GM23338 (cell line): ENCODE data around the gene USP10. TPM values are rescaled to one million over a fixed set of nuclear protein-coding genes. Genes with fewer than 3 reads are reported as not detected.

ENCODE experiments used
- ATAC-seq: fragments of 200-7000 bp; cut with Tn5 transposase; 3 replicates; pipeline ENCODE4 v1.9.1; 2020
- DNase-seq: peaks from one replicate; pipeline ENCODE4 v3.0.0-alpha.2; 2015; ENCODE audit warnings: low spot score
- H2AFZ ChIP-seq: fragments of 200-600 bp; sonication (generic); 2 replicates; pipeline ENCODE4 v1.8.0; 2016; ENCODE audit warnings: antibody characterized with exemption, mild to moderate bottlenecking, moderate library complexity
- H3F3A ChIP-seq: fragments of 200-600 bp; sonication (generic); replicated peaks from 2 replicates; pipeline ENCODE4 v1.8.0; 2017; ENCODE audit warnings: antibody characterized with exemption, mixed run types, low read depth
- H3K27ac ChIP-seq: fragments of 200-600 bp; sonication (generic); 2 replicates; pipeline ENCODE4 v1.6.1; 2016; ENCODE audit warnings: low read depth
- H3K27me3 ChIP-seq: fragments of 200-600 bp; sonication (generic); 2 replicates; pipeline ENCODE4 v1.8.0; 2016; ENCODE audit warnings: mild to moderate bottlenecking, mixed run types, moderate library complexity; ENCODE audit not compliant: insufficient read depth
- H3K36me3 ChIP-seq: fragments of 200-600 bp; sonication (generic); 2 replicates; pipeline ENCODE4 v1.8.0; 2016; ENCODE audit warnings: mild to moderate bottlenecking; ENCODE audit not compliant: insufficient read depth
- H3K4me1 ChIP-seq: fragments of 200-600 bp; sonication (generic); 2 replicates; pipeline ENCODE4 v1.8.0; 2016; ENCODE audit warnings: mild to moderate bottlenecking, moderate library complexity; ENCODE audit not compliant: insufficient read depth
- H3K4me2 ChIP-seq: fragments of 200-600 bp; sonication (generic); 2 replicates; pipeline ENCODE4 v1.7.1; 2017; ENCODE audit warnings: mixed run types
- H3K4me3 ChIP-seq: fragments of 200-600 bp; sonication (generic); 2 replicates; pipeline ENCODE4 v1.6.1; 2016; ENCODE audit warnings: mixed run types
- H3K79me2 ChIP-seq: fragments of 200-600 bp; sonication (generic); replicated peaks from 2 replicates; pipeline ENCODE4 v1.8.0; 2017; ENCODE audit warnings: mild to moderate bottlenecking; ENCODE audit not compliant: insufficient read depth
- H3K9me2 ChIP-seq: fragments of 200-600 bp; sonication (generic); 2 replicates; pipeline ENCODE4 v1.8.0; 2017; ENCODE audit not compliant: insufficient read depth
- H4K20me1 ChIP-seq: fragments of 200-600 bp; sonication (generic); replicated peaks from 2 replicates; pipeline ENCODE4 v1.8.0; 2017; ENCODE audit warnings: mild to moderate bottlenecking; ENCODE audit not compliant: insufficient read depth
- H3K27ac Mint-ChIP-seq: 2 replicates; pipeline ENCODE4 v1.8.0; 2020; ENCODE audit warnings: inconsistent platforms, mild to moderate bottlenecking, moderate library complexity, mixed read lengths
- H3K27me3 Mint-ChIP-seq: 3 replicates; pipeline ENCODE4 v1.8.0; 2022; ENCODE audit warnings: low read depth, mild to moderate bottlenecking, moderate library complexity, mixed read lengths, inconsistent platforms; ENCODE audit not compliant: insufficient read depth, poor library complexity
- H3K36me3 Mint-ChIP-seq: 3 replicates; pipeline ENCODE4 v1.8.0; 2021; ENCODE audit warnings: low read depth, mild to moderate bottlenecking, inconsistent platforms, moderate library complexity, mixed read lengths
- H3K4me1 Mint-ChIP-seq: 3 replicates; pipeline ENCODE4 v1.8.0; 2020; ENCODE audit warnings: mild to moderate bottlenecking, inconsistent platforms, mixed read lengths
- H3K4me3 Mint-ChIP-seq: 3 replicates; pipeline ENCODE4 v1.8.0; 2021; ENCODE audit warnings: moderate library complexity, mild to moderate bottlenecking, inconsistent platforms, mixed read lengths
- H3K9me3 Mint-ChIP-seq: 3 replicates; pipeline ENCODE4 v1.8.0; 2020; ENCODE audit warnings: moderate library complexity, mild to moderate bottlenecking, inconsistent platforms, mixed read lengths
- CREB1 ChIP-seq: fragments of 250-450 bp; sonication (Bioruptor Pico); IDR thresholded peaks from 2 replicates; pipeline ENCODE4 v1.5.0; 2020; ENCODE audit warnings: low read depth, mild to moderate bottlenecking, moderate library complexity
- EZH2 ChIP-seq: fragments of 200-600 bp; sonication (generic); IDR thresholded peaks from one replicate; pipeline ENCODE4 v1.8.0; 2017; ENCODE audit warnings: antibody characterized with exemption, mild to moderate bottlenecking, low read depth; ENCODE audit not compliant: unreplicated experiment
- EZH2phosphoT487 ChIP-seq: fragments of 200-600 bp; sonication (generic); IDR thresholded peaks from one replicate; pipeline ENCODE4 v1.8.1; 2018; ENCODE audit warnings: antibody characterized with exemption; ENCODE audit not compliant: unreplicated experiment
- JUNB ChIP-seq: IDR thresholded peaks from one replicate; pipeline ENCODE4 v1.6.1; 2016; ENCODE audit warnings: antibody characterized with exemption; ENCODE audit not compliant: unreplicated experiment
- NANOG ChIP-seq: IDR thresholded peaks from 2 replicates; pipeline ENCODE4 v1.6.1; 2016; ENCODE audit warnings: antibody characterized with exemption, borderline replicate concordance
- POLR2AphosphoS5 ChIP-seq: IDR thresholded peaks from 2 replicates; pipeline ENCODE4 v1.6.1; 2016; ENCODE audit warnings: antibody characterized with exemption, low read depth
- STAT1 ChIP-seq: IDR thresholded peaks from one replicate; pipeline ENCODE4 v1.6.1; 2016; ENCODE audit warnings: antibody characterized with exemption; ENCODE audit not compliant: unreplicated experiment
- ZNF114 ChIP-seq: fragments of 250-450 bp; sonication (Bioruptor Pico); IDR thresholded peaks from 2 replicates; pipeline ENCODE4 v1.5.0; 2020; ENCODE audit warnings: mild to moderate bottlenecking, moderate library complexity
- ZNF331 ChIP-seq: fragments of 250-450 bp; sonication (Bioruptor Pico); IDR thresholded peaks from 2 replicates; pipeline ENCODE4 v1.5.0; 2020; ENCODE audit warnings: low read depth, mild to moderate bottlenecking, moderate library complexity
- polyA plus RNA-seq: library from polyadenylated mRNA; unstranded; fragments of >200 nt; fragmentation: Nextera tagmentation; extraction: Ambion mirVana; gene quantifications from 2 replicates; pipeline ENCODE4 v1.2.1, GENCODE V29; 2016
- total RNA-seq: library from RNA; depleted of rRNA; stranded (reverse); fragments of >200 nt; shearing (Covaris generic); gene quantifications from 2 replicates; pipeline ENCODE4 v1.2.3, GENCODE V29; 2014
- TF ChIP-seq, protein P1 (sequence below), 2 experiments: fragments of 200-600 bp in 1 of 2; sonication (generic) in 1 of 2; conservative IDR thresholded peaks; 2 replicates each; pipeline versions ENCODE4 v1.5.1 to v1.6.1; 2016 to 2017; ENCODE audit warnings: antibody characterized with exemption in 2 of 2, low read depth in 2 of 2, mild to moderate bottlenecking in 2 of 2, moderate library complexity in 1 of 2
- TF ChIP-seq, protein P2 (sequence below): fragments of 250-450 bp; sonication (Bioruptor Pico); IDR thresholded peaks from 2 replicates; pipeline ENCODE4 v1.5.0; 2020; ENCODE audit warnings: mild to moderate bottlenecking, moderate library complexity
- TF ChIP-seq, protein P3 (sequence below): IDR thresholded peaks from one replicate; pipeline ENCODE4 v1.6.1; 2018; ENCODE audit warnings: antibody characterized with exemption; ENCODE audit not compliant: unreplicated experiment
- TF ChIP-seq, protein P4 (sequence below): IDR thresholded peaks from 2 replicates; pipeline ENCODE4 v1.6.1; 2016; ENCODE audit warnings: antibody characterized with exemption

Gene USP10
- total and polyA plus RNA-seq, 2 experiments from 2014 or later, result 158 to 194 TPM

DNA sequence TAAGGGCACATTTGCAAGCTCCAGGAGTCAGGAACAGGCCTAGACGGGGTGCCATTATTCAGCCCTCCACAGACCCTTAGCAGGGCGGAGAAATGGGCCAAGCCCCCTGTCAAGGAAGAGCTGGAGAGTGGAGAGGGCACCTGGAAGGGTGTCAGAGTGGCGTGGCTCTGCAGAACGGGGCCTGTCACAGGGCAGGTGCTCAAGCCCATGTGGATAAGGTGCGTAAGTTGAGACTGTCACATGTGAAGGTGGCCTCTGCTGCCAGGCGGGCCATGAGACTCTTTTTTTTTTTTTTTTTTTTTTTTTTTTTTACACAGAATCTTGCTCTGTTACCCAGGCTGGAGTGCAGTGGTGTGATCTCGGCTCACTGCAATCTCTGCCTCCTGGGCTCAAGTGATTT lies 108.0 kb downstream of the USP10 start:
- H3K4me1 ChIP-seq, result no peaks in the 10 kb centered on the region
- Mint-ChIP-seq H3K9me3 (peaks cover 2% of the 10 kb centered on the region; the same call in 1 of the 3 replicates), H3K4me3 (no peak overlapping the region), H3K36me3 (no peaks in the 10 kb centered on the region), H3K4me1 (peaks cover 4% of the 10 kb centered on the region; the same call in 1 of the 3 replicates), H3K27ac (no peak overlapping the region), H3K27me3 (peaks cover 5% of the 10 kb centered on the region)
- H3K79me2 ChIP-seq, result no peaks in the 10 kb centered on the region
- no peaks in the 10 kb centered on the region for H3K27me3 ChIP-seq
- no peak for TF ChIP-seq ZNF114 (CRISPR knock-in tag)
- no peak for TF ChIP-seq EZH2phosphoT487
- TF ChIP-seq STAT1, result no peak
- no peak for TF ChIP-seq NANOG
- TF ChIP-seq EZH2, result no peak
- TF ChIP-seq, protein P1, sequence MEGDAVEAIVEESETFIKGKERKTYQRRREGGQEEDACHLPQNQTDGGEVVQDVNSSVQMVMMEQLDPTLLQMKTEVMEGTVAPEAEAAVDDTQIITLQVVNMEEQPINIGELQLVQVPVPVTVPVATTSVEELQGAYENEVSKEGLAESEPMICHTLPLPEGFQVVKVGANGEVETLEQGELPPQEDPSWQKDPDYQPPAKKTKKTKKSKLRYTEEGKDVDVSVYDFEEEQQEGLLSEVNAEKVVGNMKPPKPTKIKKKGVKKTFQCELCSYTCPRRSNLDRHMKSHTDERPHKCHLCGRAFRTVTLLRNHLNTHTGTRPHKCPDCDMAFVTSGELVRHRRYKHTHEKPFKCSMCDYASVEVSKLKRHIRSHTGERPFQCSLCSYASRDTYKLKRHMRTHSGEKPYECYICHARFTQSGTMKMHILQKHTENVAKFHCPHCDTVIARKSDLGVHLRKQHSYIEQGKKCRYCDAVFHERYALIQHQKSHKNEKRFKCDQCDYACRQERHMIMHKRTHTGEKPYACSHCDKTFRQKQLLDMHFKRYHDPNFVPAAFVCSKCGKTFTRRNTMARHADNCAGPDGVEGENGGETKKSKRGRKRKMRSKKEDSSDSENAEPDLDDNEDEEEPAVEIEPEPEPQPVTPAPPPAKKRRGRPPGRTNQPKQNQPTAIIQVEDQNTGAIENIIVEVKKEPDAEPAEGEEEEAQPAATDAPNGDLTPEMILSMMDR (conservative IDR thresholded peaks at IDR 0.05; ENCODE audit: low read depth in 2 of 2), result no peak
- TF ChIP-seq, protein P2, sequence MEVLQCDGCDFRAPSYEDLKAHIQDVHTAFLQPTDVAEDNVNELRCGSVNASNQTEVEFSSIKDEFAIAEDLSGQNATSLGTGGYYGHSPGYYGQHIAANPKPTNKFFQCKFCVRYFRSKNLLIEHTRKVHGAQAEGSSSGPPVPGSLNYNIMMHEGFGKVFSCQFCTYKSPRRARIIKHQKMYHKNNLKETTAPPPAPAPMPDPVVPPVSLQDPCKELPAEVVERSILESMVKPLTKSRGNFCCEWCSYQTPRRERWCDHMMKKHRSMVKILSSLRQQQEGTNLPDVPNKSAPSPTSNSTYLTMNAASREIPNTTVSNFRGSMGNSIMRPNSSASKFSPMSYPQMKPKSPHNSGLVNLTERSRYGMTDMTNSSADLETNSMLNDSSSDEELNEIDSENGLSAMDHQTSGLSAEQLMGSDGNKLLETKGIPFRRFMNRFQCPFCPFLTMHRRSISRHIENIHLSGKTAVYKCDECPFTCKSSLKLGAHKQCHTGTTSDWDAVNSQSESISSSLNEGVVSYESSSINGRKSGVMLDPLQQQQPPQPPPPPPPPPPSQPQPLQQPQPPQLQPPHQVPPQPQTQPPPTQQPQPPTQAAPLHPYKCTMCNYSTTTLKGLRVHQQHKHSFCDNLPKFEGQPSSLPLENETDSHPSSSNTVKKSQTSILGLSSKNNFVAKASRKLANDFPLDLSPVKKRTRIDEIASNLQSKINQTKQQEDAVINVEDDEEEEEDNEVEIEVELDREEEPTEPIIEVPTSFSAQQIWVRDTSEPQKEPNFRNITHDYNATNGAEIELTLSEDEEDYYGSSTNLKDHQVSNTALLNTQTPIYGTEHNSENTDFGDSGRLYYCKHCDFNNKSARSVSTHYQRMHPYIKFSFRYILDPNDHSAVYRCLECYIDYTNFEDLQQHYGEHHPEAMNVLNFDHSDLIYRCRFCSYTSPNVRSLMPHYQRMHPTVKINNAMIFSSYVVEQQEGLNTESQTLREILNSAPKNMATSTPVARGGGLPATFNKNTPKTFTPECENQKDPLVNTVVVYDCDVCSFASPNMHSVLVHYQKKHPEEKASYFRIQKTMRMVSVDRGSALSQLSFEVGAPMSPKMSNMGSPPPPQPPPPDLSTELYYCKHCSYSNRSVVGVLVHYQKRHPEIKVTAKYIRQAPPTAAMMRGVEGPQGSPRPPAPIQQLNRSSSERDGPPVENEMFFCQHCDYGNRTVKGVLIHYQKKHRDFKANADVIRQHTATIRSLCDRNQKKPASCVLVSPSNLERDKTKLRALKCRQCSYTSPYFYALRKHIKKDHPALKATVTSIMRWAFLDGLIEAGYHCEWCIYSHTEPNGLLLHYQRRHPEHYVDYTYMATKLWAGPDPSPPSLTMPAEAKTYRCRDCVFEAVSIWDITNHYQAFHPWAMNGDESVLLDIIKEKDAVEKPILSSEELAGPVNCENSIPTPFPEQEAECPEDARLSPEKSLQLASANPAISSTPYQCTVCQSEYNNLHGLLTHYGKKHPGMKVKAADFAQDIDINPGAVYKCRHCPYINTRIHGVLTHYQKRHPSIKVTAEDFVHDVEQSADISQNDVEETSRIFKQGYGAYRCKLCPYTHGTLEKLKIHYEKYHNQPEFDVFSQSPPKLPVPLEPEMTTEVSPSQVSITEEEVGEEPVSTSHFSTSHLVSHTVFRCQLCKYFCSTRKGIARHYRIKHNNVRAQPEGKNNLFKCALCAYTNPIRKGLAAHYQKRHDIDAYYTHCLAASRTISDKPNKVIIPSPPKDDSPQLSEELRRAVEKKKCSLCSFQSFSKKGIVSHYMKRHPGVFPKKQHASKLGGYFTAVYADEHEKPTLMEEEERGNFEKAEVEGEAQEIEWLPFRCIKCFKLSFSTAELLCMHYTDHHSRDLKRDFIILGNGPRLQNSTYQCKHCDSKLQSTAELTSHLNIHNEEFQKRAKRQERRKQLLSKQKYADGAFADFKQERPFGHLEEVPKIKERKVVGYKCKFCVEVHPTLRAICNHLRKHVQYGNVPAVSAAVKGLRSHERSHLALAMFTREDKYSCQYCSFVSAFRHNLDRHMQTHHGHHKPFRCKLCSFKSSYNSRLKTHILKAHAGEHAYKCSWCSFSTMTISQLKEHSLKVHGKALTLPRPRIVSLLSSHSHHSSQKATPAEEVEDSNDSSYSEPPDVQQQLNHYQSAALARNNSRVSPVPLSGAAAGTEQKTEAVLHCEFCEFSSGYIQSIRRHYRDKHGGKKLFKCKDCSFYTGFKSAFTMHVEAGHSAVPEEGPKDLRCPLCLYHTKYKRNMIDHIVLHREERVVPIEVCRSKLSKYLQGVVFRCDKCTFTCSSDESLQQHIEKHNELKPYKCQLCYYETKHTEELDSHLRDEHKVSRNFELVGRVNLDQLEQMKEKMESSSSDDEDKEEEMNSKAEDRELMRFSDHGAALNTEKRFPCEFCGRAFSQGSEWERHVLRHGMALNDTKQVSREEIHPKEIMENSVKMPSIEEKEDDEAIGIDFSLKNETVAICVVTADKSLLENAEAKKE (CRISPR knock-in tag), result no peak
- no peak for TF ChIP-seq CREB1 (CRISPR knock-in tag)
- TF ChIP-seq, protein P3, sequence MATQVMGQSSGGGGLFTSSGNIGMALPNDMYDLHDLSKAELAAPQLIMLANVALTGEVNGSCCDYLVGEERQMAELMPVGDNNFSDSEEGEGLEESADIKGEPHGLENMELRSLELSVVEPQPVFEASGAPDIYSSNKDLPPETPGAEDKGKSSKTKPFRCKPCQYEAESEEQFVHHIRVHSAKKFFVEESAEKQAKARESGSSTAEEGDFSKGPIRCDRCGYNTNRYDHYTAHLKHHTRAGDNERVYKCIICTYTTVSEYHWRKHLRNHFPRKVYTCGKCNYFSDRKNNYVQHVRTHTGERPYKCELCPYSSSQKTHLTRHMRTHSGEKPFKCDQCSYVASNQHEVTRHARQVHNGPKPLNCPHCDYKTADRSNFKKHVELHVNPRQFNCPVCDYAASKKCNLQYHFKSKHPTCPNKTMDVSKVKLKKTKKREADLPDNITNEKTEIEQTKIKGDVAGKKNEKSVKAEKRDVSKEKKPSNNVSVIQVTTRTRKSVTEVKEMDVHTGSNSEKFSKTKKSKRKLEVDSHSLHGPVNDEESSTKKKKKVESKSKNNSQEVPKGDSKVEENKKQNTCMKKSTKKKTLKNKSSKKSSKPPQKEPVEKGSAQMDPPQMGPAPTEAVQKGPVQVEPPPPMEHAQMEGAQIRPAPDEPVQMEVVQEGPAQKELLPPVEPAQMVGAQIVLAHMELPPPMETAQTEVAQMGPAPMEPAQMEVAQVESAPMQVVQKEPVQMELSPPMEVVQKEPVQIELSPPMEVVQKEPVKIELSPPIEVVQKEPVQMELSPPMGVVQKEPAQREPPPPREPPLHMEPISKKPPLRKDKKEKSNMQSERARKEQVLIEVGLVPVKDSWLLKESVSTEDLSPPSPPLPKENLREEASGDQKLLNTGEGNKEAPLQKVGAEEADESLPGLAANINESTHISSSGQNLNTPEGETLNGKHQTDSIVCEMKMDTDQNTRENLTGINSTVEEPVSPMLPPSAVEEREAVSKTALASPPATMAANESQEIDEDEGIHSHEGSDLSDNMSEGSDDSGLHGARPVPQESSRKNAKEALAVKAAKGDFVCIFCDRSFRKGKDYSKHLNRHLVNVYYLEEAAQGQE, result no peak
- TF ChIP-seq ZNF331 (CRISPR knock-in tag), result no peak
- TF ChIP-seq POLR2AphosphoS5, result no peak
- TF ChIP-seq JUNB, result no peak
- TF ChIP-seq, protein P4, sequence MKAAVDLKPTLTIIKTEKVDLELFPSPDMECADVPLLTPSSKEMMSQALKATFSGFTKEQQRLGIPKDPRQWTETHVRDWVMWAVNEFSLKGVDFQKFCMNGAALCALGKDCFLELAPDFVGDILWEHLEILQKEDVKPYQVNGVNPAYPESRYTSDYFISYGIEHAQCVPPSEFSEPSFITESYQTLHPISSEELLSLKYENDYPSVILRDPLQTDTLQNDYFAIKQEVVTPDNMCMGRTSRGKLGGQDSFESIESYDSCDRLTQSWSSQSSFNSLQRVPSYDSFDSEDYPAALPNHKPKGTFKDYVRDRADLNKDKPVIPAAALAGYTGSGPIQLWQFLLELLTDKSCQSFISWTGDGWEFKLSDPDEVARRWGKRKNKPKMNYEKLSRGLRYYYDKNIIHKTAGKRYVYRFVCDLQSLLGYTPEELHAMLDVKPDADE, result no peak
- H3K36me3 ChIP-seq, result no peaks in the 10 kb centered on the region
- no peaks in the 10 kb centered on the region for H3K9me2 ChIP-seq
- DNase-seq (no peak), ATAC-seq (no peak)
- H3K27ac ChIP-seq, result no peak overlapping the region
- H3K4me2 ChIP-seq, result no peak overlapping the region
- no peak overlapping the region for H2AFZ ChIP-seq
- no peak overlapping the region for H3K4me3 ChIP-seq
- no peaks in the 10 kb centered on the region for H4K20me1 ChIP-seq
- no peaks in the 10 kb centered on the region for H3F3A ChIP-seq
